Cardiac muscle cell (in vitro differentiated cells and primary cell): ENCODE results near the gene CHI3L1. TPM values are rescaled to one million over a fixed set of nuclear protein-coding genes. Genes with fewer than 3 reads are reported as not detected.

Source experiments
- DNase-seq, 2 donors: peaks; one replicate each; pipeline versions ENCODE4 v3.0.0 to v3.0.0-alpha.2; 2010 to 2017; ENCODE audit warnings: low read depth in 1 of 2, low spot score in 1 of 2
- H3K27ac ChIP-seq: fragments of 200-600 bp; sonication (generic); 2 replicates; pipeline ENCODE4 v1.5.1; 2016
- H3K27me3 ChIP-seq: fragments of 200-600 bp; sonication (generic); 2 replicates; pipeline ENCODE4 v1.6.0; 2016; ENCODE audit warnings: control low read depth
- H3K36me3 ChIP-seq: fragments of 200-600 bp; sonication (generic); 2 replicates; pipeline ENCODE4 v1.5.1; 2016; ENCODE audit warnings: control low read depth
- H3K4me1 ChIP-seq: fragments of 200-600 bp; sonication (generic); 2 replicates; pipeline ENCODE4 v1.8.1; 2017; ENCODE audit warnings: low read depth, mild to moderate bottlenecking, mixed run types
- H3K4me3 ChIP-seq: fragments of 200-600 bp; sonication (generic); 2 replicates; pipeline ENCODE4 v1.5.1; 2016; ENCODE audit warnings: mild to moderate bottlenecking
- H3K9me3 ChIP-seq: fragments of 200-600 bp; sonication (generic); 2 replicates; pipeline ENCODE4 v1.5.1; 2017; ENCODE audit warnings: low read depth, mild to moderate bottlenecking, control low read depth
- polyA plus RNA-seq: library from polyadenylated mRNA; unstranded; fragments of >200 nt; fragmentation: Nextera tagmentation; extraction: Ambion mirVana; gene quantifications from 2 replicates; pipeline ENCODE4 v1.2.1, GENCODE V29; 2016
- total RNA-seq: library from RNA; depleted of rRNA; stranded (reverse); fragments of >200 nt; gene quantifications from 2 replicates; pipeline ENCODE4 v1.2.3, GENCODE V29; 2016
- TF ChIP-seq, protein P1 (sequence below): IDR thresholded peaks from 2 replicates; pipeline ENCODE4 v1.5.1; 2012; ENCODE audit warnings: low read depth, mild to moderate bottlenecking, low read length

Gene CHI3L1
- total and polyA plus RNA-seq, 2 experiments from 2014 or later: 1.4 TPM; not detected in 1

DNA sequence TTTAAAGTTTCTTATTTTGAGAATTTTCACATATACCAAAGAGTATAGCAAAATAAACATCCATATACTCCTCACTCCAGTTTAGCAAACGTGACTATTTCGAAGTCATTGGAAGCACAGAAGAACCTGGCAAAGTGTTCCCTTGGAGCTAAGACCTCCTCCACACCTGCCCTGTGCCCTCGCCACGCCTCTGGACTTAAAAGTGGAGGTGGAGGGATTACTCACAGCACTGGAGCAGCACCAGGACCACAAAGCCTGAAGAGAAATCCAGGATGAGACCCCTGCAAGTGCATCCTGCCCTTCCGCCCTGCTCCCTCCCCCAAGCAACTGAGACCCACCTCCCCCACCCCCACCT lies 436 bp downstream of the CHI3L1 start:
- no peak overlapping the region for H3K27ac ChIP-seq
- H3K27me3 ChIP-seq: no peaks in the 10 kb centered on the region
- peaks cover 9% of the 10 kb centered on the region for H3K4me1 ChIP-seq
- no peak overlapping the region for H3K4me3 ChIP-seq
- DNase-seq: no peak
- no peaks in the 10 kb centered on the region for H3K9me3 ChIP-seq
- no peaks in the 10 kb centered on the region for H3K36me3 ChIP-seq
- TF ChIP-seq, protein P1, sequence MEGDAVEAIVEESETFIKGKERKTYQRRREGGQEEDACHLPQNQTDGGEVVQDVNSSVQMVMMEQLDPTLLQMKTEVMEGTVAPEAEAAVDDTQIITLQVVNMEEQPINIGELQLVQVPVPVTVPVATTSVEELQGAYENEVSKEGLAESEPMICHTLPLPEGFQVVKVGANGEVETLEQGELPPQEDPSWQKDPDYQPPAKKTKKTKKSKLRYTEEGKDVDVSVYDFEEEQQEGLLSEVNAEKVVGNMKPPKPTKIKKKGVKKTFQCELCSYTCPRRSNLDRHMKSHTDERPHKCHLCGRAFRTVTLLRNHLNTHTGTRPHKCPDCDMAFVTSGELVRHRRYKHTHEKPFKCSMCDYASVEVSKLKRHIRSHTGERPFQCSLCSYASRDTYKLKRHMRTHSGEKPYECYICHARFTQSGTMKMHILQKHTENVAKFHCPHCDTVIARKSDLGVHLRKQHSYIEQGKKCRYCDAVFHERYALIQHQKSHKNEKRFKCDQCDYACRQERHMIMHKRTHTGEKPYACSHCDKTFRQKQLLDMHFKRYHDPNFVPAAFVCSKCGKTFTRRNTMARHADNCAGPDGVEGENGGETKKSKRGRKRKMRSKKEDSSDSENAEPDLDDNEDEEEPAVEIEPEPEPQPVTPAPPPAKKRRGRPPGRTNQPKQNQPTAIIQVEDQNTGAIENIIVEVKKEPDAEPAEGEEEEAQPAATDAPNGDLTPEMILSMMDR: no peak

DNA sequence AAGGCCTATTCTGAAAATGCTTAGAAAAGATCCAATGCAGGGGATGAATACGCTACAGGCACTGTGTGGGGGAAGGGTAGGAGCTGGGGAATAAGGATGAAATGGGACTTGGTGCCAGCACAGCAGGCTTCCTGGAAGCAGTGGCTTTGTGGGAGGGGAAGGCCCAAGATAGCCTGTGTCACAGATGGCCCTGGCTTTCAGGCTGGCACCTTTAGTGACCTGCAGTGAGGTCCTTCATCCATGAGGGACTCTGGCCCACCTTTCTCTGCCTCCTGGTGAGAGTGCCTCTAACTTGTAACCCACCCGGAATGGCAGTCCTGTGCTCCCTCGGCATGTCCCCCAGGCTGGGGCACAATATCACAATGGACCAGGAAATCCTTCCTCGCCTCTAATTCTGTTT lies 919 bp downstream of the CHI3L1 start:
- TF ChIP-seq, protein P1: no peak
- no peaks in the 10 kb centered on the region for H3K27me3 ChIP-seq
- DNase-seq: no peak

DNA sequence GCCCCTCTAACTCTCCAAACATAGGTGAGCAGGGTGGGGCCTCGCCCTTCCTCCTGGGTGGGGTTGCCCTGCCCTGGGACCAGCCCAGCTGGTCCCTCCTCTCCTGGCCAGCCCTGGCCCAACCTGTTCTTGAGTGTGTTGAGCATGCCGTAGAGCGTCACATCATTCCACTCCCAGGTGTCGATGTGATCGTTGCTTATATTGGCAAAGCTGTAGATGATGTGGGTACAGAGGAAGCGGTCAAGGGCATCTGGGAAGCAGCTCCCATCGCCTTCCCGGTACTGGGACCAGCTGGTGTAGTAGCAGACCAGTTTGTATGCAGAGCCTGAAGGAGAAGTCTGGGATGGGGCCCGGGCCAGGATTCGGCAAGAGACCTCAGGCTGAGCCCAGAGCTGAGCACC lies 1.4 kb downstream of the CHI3L1 start:
- TF ChIP-seq, protein P1: no peak
- H3K4me1 ChIP-seq: peaks cover 9% of the 10 kb centered on the region
- DNase-seq: no peak
- no peaks in the 10 kb centered on the region for H3K36me3 ChIP-seq
- no peak overlapping the region for H3K4me3 ChIP-seq
- no peak overlapping the region for H3K27ac ChIP-seq
- H3K27me3 ChIP-seq: no peaks in the 10 kb centered on the region
- no peaks in the 10 kb centered on the region for H3K9me3 ChIP-seq

More for the DNA sequence above, 919 bp downstream of the CHI3L1 start:
- Histone ChIP-seq H3K9me3 (no peaks in the 10 kb centered on the region), H3K4me3 (no peak overlapping the region), H3K27ac (no peak overlapping the region), H3K4me1 (peaks cover 9% of the 10 kb centered on the region), H3K36me3 (no peaks in the 10 kb centered on the region)

DNA sequence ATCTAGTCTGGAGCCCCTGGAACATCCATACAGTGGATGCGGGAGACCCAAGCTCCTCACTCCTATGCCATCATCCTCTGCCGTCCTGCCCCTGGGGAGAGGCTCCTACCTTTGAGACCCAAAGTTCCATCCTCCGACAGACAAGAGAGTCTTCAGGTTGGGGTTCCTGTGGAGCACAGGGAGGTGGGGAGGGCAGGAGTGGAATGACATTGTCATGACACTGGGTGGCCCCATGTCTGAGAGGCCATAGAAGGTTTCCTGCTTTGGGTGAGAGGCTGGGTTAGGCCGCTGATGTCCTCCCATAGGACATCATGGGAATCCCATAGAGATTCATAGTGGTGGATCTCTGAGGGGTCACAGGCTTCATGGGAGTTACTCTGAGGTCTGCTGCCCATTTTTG lies 2.0 kb downstream of the CHI3L1 start:
- Histone ChIP-seq H3K4me3 (no peak overlapping the region), H3K4me1 (peaks cover 9% of the 10 kb centered on the region), H3K9me3 (no peaks in the 10 kb centered on the region), H3K27ac (no peak overlapping the region), H3K27me3 (no peaks in the 10 kb centered on the region), H3K36me3 (no peaks in the 10 kb centered on the region)
- DNase-seq: no peak
- TF ChIP-seq, protein P1: no peak

DNA sequence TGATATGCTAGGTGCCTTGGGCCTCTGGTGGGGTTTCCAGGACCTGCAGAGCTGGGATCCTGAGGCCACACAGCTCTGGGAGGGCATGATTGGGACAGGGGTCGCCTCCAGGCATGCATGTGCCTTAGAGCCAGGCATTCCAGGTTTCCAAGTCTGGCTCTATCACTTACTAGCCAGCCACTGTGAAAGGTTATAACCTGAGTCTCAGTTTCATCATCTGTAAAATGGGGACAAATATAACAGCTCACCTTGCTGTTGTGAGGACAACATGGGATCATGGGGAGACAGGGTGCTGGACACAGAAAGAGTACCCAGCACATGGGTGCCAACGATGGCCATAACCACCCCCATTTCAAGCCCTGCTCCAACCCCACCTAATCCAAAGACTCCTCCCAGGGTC lies 2.7 kb downstream of the CHI3L1 start:
- H3K36me3 ChIP-seq: no peaks in the 10 kb centered on the region
- no peak overlapping the region for H3K4me3 ChIP-seq
- DNase-seq: no peak
- H3K9me3 ChIP-seq: no peaks in the 10 kb centered on the region
- TF ChIP-seq, protein P1: no peak
- H3K27me3 ChIP-seq: no peaks in the 10 kb centered on the region
- no peak overlapping the region for H3K27ac ChIP-seq
- peaks cover 9% of the 10 kb centered on the region for H3K4me1 ChIP-seq
